Activated CD8-positive, alpha-beta T cell treated with anti-CD3 and anti-CD28 coated beads for 36 hours (primary cell): ENCODE measurements around the gene SLC25A44. TPM values are rescaled to one million over a fixed set of nuclear protein-coding genes. Genes with fewer than 3 reads are reported as not detected.

ENCODE experiments used
- ATAC-seq: fragments of 200-7000 bp; cut with Tn5 transposase; one replicate; pipeline ENCODE4 v1.10.0; 2021; ENCODE audit warnings: mild to moderate bottlenecking, moderate library complexity
- CTCF ChIA-PET: fragments of 350-600 bp; sonication (Branson Sonifier 250); formaldehyde crosslinking; loops from one replicate; lab custom pipeline; 2021; ENCODE audit warnings: antibody characterized with exemption; lab: Charles Lee
- POLR2A ChIA-PET: fragments of 350-600 bp; sonication (Branson Sonifier 250); formaldehyde crosslinking; loops from one replicate; lab custom pipeline; 2021; ENCODE audit warnings: antibody characterized with exemption; lab: Charles Lee
- DNase-seq: peaks from one replicate; pipeline ENCODE4 v3.0.0-alpha.2; 2020
- H3K27ac Mint-ChIP-seq: one replicate; pipeline ENCODE4 v1.8.0; 2021; ENCODE audit warnings: mild to moderate bottlenecking, mixed read lengths
- H3K27me3 Mint-ChIP-seq: one replicate; pipeline ENCODE4 v1.8.0; 2021; ENCODE audit warnings: mixed read lengths
- H3K36me3 Mint-ChIP-seq: one replicate; pipeline ENCODE4 v1.8.0; 2021; ENCODE audit warnings: low read depth, mixed read lengths
- H3K4me1 Mint-ChIP-seq: one replicate; pipeline ENCODE4 v1.8.0; 2021; ENCODE audit warnings: low read depth, mixed read lengths
- H3K4me3 Mint-ChIP-seq: one replicate; pipeline ENCODE4 v1.8.0; 2021; ENCODE audit warnings: mild to moderate bottlenecking, moderate library complexity, mixed read lengths
- H3K9me3 Mint-ChIP-seq: one replicate; pipeline ENCODE4 v1.8.0; 2021; ENCODE audit warnings: mixed read lengths
- CTCF ChIP-seq: fragments of 200-600 bp; IDR thresholded peaks from one replicate; pipeline ENCODE4 v1.8.0; 2022; ENCODE audit warnings: antibody characterized with exemption, mild to moderate bottlenecking
- intact Hi-C: fragments of 100-400 bp; cut with micrococcal nuclease; formaldehyde crosslinking; loops from one replicate; pipeline ENCODE4 v1.10.0; 2022
- total RNA-seq, 2 experiments: library from RNA; stranded (reverse); gene quantifications; one replicate each; pipeline ENCODE4 v1.2.3, GENCODE V29; 2021

SLC25A44 gene
- total RNA-seq, 2 experiments from 2014 or later, result 41.9 to 43.0 TPM

- ATAC-seq (no peak), DNase-seq (no peak)
- no peaks in the 10 kb centered on the region for H3K27me3 Mint-ChIP-seq
- no peak overlapping the region for H3K4me3 Mint-ChIP-seq
- peaks cover 36% of the 10 kb centered on the region for H3K36me3 Mint-ChIP-seq
- no peak for TF ChIP-seq CTCF
- intact Hi-C loops, result no loop called here
- peak overlapping the region; percentile 2 for H3K27ac Mint-ChIP-seq
- H3K9me3 Mint-ChIP-seq, result no peaks in the 10 kb centered on the region
- ChIA-PET POLR2A (interaction anchor here (0.7 to 1.5 kb wide), 4 partner anchors 8 to 30 kb away, joined by 3 to 5 read pairs (median 4); no protein-coding TSS in a partner anchor), CTCF (interaction anchor here (1.6 kb wide), 1 partner anchor 112 kb away, joined by 3 read pairs; no protein-coding TSS in a partner anchor)
- H3K4me1 Mint-ChIP-seq, result peaks cover 1% of the 10 kb centered on the region
These were observed 59.7 kb downstream of the SLC25A44 start for GRCh38 chr1:156253634-156254033.

GRCh38 chr1:156257711-156258110 lies 63.8 kb downstream of the SLC25A44 start:
- Mint-ChIP-seq H3K36me3 (peaks cover 52% of the 10 kb centered on the region), H3K4me1 (peaks cover 1% of the 10 kb centered on the region), H3K4me3 (no peak overlapping the region), H3K27ac (peak overlapping the region; percentile 61), H3K9me3 (no peaks in the 10 kb centered on the region), H3K27me3 (no peaks in the 10 kb centered on the region)
- no peak for TF ChIP-seq CTCF
- POLR2A ChIA-PET, result interaction anchor here (0.8 kb wide), 1 partner anchor 14 kb away, joined by 3 read pairs; no protein-coding TSS in a partner anchor
- DNase-seq, result no peak
- intact Hi-C loops, result no loop called here
- CTCF ChIA-PET, result interaction anchor here (0.7 to 1.6 kb wide), 3 partner anchors 25 to 116 kb away, joined by 3 to 4 read pairs (median 4); partner anchors contain the start of gene SMG5
- no peak for ATAC-seq

- H3K36me3 Mint-ChIP-seq, result peaks cover 59% of the 10 kb centered on the region
- intact Hi-C loops, result no loop called here
- no peak for ATAC-seq
- ChIA-PET CTCF (interaction anchor here (1.7 kb wide), 1 partner anchor 61 kb away, joined by 5 read pairs; no protein-coding TSS in a partner anchor), POLR2A (interaction anchor here (1.0 to 1.5 kb wide), 3 partner anchors 13 to 49 kb away, joined by 3 to 4 read pairs (median 3); partner anchors contain the start of gene SMG5)
- no peaks in the 10 kb centered on the region for H3K9me3 Mint-ChIP-seq
- no peak overlapping the region for H3K27ac Mint-ChIP-seq
- no peak for TF ChIP-seq CTCF
- no peak for DNase-seq
- H3K4me3 Mint-ChIP-seq, result no peak overlapping the region
- no peaks in the 10 kb centered on the region for H3K27me3 Mint-ChIP-seq
- peaks cover 3% of the 10 kb centered on the region for H3K4me1 Mint-ChIP-seq
These were observed 65.0 kb downstream of the SLC25A44 start for GRCh38 chr1:156258859-156259258.

- ChIA-PET CTCF (interaction anchor here (0.6 to 1.7 kb wide), 7 partner anchors 12 to 113 kb away, joined by 3 to 5 read pairs (median 4); no protein-coding TSS in a partner anchor), POLR2A (interaction anchor here (0.6 to 1.5 kb wide), 5 partner anchors 9 to 48 kb away, joined by 3 to 4 read pairs (median 3); partner anchors contain the start of gene SMG5)
- Mint-ChIP-seq H3K4me1 (peaks cover 5% of the 10 kb centered on the region), H3K36me3 (peaks cover 60% of the 10 kb centered on the region), H3K9me3 (no peaks in the 10 kb centered on the region), H3K27me3 (no peaks in the 10 kb centered on the region), H3K27ac (peak overlapping the region; percentile 67), H3K4me3 (no peak overlapping the region)
- no peak for ATAC-seq
- no peak for TF ChIP-seq CTCF
- DNase-seq, result peak; percentile 31
- intact Hi-C loops, result no loop called here
These were observed 65.9 kb downstream of the SLC25A44 start for GRCh38 chr1:156259805-156260204.

- Mint-ChIP-seq H3K27me3 (no peaks in the 10 kb centered on the region), H3K4me3 (no peak overlapping the region), H3K36me3 (peaks cover 68% of the 10 kb centered on the region), H3K9me3 (no peaks in the 10 kb centered on the region), H3K27ac (no peak overlapping the region), H3K4me1 (peaks cover 5% of the 10 kb centered on the region)
- ATAC-seq (no peak), DNase-seq (no peak)
- ChIA-PET CTCF (interaction anchor here (1.2 kb wide), 1 partner anchor 20 kb away, joined by 3 read pairs; no protein-coding TSS in a partner anchor), POLR2A (interaction anchor here (0.6 to 1.7 kb wide), 2 partner anchors 8 to 22 kb away, joined by 3 to 6 read pairs; partner anchors contain the start of gene SMG5)
- no peak for TF ChIP-seq CTCF
- intact Hi-C loops, result no loop called here
These were observed 67.0 kb downstream of the SLC25A44 start for GRCh38 chr1:156260896-156261295.
